Measurements from ENCODE around the gene GPM6B. TPM values are rescaled to one million over a fixed set of nuclear protein-coding genes. Genes with fewer than 3 reads are reported as not detected.
A peak's percentile ranks its signal among the peaks of the same experiment; 100 is the strongest.

The GPM6B gene
- total RNA-seq, 8 experiments from 2014 or later, result 1.3 to 233 (median 65.1) TPM

DNA sequence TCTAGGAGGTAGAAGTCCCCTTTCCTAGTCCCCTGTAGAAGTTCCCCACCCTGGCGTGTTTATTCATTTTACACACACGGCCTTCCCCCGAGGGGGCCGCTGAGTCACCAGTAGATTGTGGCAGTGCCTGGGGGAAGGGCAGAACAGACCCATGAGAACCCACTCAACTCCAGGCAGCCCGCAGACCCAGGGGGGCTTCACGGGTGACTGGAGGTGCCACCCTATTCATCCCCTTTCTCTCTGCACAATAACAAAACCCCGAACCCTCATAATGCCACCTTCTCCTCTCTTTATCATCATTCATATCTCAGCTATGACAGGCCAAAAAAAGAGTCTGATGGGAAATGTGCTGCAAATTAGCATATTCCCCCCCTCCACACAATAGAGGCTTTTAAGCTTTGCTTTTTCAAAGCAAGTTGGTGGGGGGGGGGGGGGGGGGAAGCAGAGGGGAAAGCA is 20.4 kb upstream of the GPM6B start:
- peak in 7 of 8 experiments; percentile 42 to 86 (median 82) for ATAC-seq (replicated peaks in 6 of 8)
- in situ Hi-C loops (cut with MboI; ENCODE audit: low pct_unique_long_range_greater_than_20kb in 2 of 9, low sequenced_read_pairs in 9 of 9, unreplicated experiment in 9 of 9), result no loop called here
- Histone ChIP-seq H3K4me3 (peak overlapping the region in 4 of 5 donors; percentile 9 to 29 (median 22)), H3K4me1 (replicated peaks in 1 of 2) (peaks cover 40 to 51% of the 10 kb centered on the region in 2 donors), H3K27ac (peak overlapping the region; percentile 78 to 79)
- 0 to 11% methylated on average over 1 to 5 of the region's 7 CpGs; no CpG with 5 or more reads in 8 of the 10 experiments for WGBS, 10 experiments

GRCh38 chrX:13836575-13836974 is 19.7 kb upstream of the GPM6B start:
- peak in 6 of 8 experiments; percentile 14 to 55 (median 34) for ATAC-seq (replicated peaks in 6 of 8)
- Histone ChIP-seq H3K27ac (no peak overlapping the region), H3K4me3 (no peak overlapping the region), H3K4me1 (replicated peaks in 1 of 2) (peaks cover 40 to 51% of the 10 kb centered on the region in 2 donors)
- WGBS, 10 experiments, result 22 to 75% (median 32%) methylated on average over 1 to 6 of the region's 6 CpGs; no CpG with 5 or more reads in 4 of the 10 experiments
- in situ Hi-C loops (cut with MboI; ENCODE audit: low pct_unique_long_range_greater_than_20kb in 2 of 9, low sequenced_read_pairs in 9 of 9, unreplicated experiment in 9 of 9), result no loop called here

DNA sequence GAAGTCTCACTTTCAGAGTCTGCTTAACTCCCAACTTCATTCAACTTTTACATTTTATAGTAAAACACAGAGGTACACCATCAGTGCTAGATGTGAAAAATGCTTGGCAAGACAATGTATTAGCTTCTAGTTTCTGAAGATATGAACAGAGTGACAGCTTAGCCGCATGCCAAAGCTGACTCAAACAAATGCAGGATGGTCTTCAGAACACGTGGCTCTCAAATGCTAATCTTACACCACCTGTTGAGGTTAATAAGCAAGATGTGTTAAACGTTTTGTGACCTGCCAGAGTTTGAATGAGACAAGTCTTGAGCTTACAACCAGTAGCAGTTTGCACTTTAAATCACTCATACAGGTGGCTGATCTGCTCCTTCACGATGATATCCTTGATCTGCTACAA is 18.9 kb upstream of the GPM6B start:
- WGBS, 10 experiments, result 9 to 80% (median 51%) methylated on average over 1 to 4 of the region's 4 CpGs; no CpG with 5 or more reads in 4 of the 10 experiments
- in situ Hi-C loops (cut with MboI; ENCODE audit: low pct_unique_long_range_greater_than_20kb in 2 of 9, low sequenced_read_pairs in 9 of 9, unreplicated experiment in 9 of 9), result no loop called here
- Histone ChIP-seq H3K4me3 (no peak overlapping the region), H3K27ac (no peak overlapping the region), H3K4me1 (replicated peaks in 1 of 2) (peaks cover 40 to 51% of the 10 kb centered on the region in 2 donors)
- no peak for ATAC-seq (replicated peaks in 6 of 8)

GRCh38 chrX:13834355-13834754 is 17.5 kb upstream of the GPM6B start:
- WGBS, 10 experiments, result 0 to 71% (median 25%) methylated on average over 1 of the region's 2 CpGs; no CpG with 5 or more reads in 6 of the 10 experiments
- in situ Hi-C loops (cut with MboI; ENCODE audit: low pct_unique_long_range_greater_than_20kb in 2 of 9, low sequenced_read_pairs in 9 of 9, unreplicated experiment in 9 of 9), result no loop called here
- Histone ChIP-seq H3K27ac (no peak overlapping the region), H3K4me1 (replicated peaks in 1 of 2) (peaks cover 35 to 46% of the 10 kb centered on the region in 2 donors), H3K4me3 (no peak overlapping the region)
- peak in 5 of 8 experiments; percentile 5 to 62 (median 53) for ATAC-seq (replicated peaks in 6 of 8)

GRCh38 chrX:13829983-13830382 is 13.1 kb upstream of the GPM6B start:
- 64 to 100% (median 92%) methylated on average over 1 to 5 of the region's 5 CpGs; no CpG with 5 or more reads in 5 of the 10 experiments for WGBS, 10 experiments
- H3K27ac ChIP-seq, result no peak overlapping the region

DNA sequence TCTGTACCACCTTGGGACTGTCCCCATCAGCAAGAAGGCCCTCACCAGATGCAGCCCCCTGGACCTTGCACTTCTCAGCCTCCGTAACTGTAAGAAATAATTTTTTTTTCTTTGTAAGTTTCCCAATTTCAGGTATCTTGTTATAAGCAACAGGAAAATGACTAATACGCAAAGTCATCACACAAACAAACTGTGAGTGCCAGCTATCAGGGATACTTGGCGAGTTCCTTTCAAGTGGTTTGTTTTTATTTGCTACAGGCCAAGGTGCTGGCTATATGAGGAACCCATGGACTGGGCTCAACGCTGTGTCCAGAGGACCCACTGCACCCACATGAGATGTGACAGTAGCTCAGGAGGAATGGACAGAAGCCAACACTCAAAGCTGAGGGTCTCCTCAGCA is 11.5 kb upstream of the GPM6B start:
- no peak overlapping the region for H3K4me3 ChIP-seq
- WGBS, 10 experiments, result 0 to 100% (median 89%) methylated on average over 1 to 4 of the region's 4 CpGs; no CpG with 5 or more reads in 4 of the 10 experiments
- ATAC-seq (replicated peaks in 6 of 8), result no peak
- H3K4me1 ChIP-seq (replicated peaks in 1 of 2), result no peaks in the 10 kb centered on the region
- no peak overlapping the region for H3K27ac ChIP-seq
- in situ Hi-C loops (cut with MboI; ENCODE audit: low pct_unique_long_range_greater_than_20kb in 2 of 9, low sequenced_read_pairs in 9 of 9, unreplicated experiment in 9 of 9), result no loop called here

More at GRCh38 chrX:13829983-13830382, 13.1 kb upstream of the GPM6B start:
- H3K4me1 ChIP-seq (replicated peaks in 1 of 2), result peaks cover 6 to 13% of the 10 kb centered on the region in 2 donors
- in situ Hi-C loops (cut with MboI; ENCODE audit: low pct_unique_long_range_greater_than_20kb in 2 of 9, low sequenced_read_pairs in 9 of 9, unreplicated experiment in 9 of 9), result no loop called here
- H3K4me3 ChIP-seq, result no peak overlapping the region
- no peak for ATAC-seq (replicated peaks in 6 of 8)

DNA sequence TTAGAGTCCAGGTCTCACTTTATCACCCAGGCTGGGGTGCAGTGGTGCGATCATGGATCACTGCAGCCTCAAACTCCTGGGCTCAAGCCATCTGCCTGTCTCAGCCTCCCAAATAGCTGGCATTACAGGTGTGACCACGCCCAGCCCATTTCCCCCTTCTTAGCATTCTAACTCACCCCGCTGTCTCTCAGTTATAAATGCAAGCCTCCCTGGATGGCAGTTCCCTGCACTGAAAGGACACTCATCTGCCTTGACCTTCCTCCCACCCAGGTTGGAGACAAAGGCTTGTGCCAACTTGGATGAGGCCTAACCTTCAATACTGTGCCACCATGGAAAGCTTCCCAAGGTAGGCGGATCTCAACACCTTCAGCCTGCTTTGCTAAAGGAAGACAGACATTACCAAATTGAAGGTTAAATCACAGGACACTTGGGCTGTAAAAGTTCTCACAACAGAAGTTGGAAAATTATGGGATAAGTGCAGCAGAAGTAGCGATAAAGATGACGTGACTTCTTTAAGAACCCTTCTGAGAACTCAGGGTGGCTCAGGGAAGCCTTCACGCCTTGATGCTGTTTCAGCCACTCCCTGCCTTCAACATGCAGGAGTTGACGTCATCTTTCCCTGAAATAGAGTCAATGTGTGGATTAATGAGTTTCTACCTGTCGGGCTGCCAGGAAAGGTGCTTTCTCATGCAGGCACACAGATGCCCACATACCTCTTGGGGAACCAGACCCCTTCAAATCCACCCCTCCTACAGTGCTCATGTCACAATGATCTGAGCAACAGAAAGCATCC is 10.6 kb upstream of the GPM6B start:
- Histone ChIP-seq H3K27ac (no peak overlapping the region), H3K4me3 (no peak overlapping the region), H3K4me1 (replicated peaks in 1 of 2) (no peaks in the 10 kb centered on the region)
- in situ Hi-C loops (cut with MboI; ENCODE audit: low pct_unique_long_range_greater_than_20kb in 2 of 9, low sequenced_read_pairs in 9 of 9, unreplicated experiment in 9 of 9), result no loop called here
- 96 to 100% methylated on average over 1 to 7 of the region's 9 CpGs; no CpG with 5 or more reads in 8 of the 10 experiments for WGBS, 10 experiments
- ATAC-seq (replicated peaks in 6 of 8), result peak in 1 of 8 experiments; percentile 71

DNA sequence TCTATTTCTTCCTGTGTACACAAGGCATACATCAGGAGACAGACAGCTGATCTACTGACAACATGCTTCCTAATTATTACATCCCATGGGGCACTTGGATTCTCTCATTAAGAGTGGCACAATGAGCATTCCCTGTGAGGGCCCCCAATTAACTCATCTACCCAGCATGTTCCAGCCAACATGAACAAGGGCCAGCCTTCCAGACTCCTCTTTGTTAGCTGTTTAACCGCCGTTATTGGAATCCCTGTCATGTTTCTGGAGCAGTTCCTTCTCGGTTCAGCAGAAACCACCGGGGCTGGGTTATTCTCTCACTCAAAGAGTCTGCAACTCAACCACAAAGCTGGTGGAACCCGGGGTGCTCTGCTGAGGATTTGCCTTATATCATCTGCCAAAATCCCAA is 9.9 kb upstream of the GPM6B start:
- ATAC-seq (replicated peaks in 6 of 8), result peak in 1 of 8 experiments; percentile 55
- in situ Hi-C loops (cut with MboI; ENCODE audit: low pct_unique_long_range_greater_than_20kb in 2 of 9, low sequenced_read_pairs in 9 of 9, unreplicated experiment in 9 of 9), result no loop called here
- H3K4me3 ChIP-seq, result no peak overlapping the region
- H3K4me1 ChIP-seq (replicated peaks in 1 of 2), result no peaks in the 10 kb centered on the region
- 20 to 85% methylated on average over 1 to 4 of the region's 5 CpGs; no CpG with 5 or more reads in 8 of the 10 experiments for WGBS, 10 experiments
- H3K27ac ChIP-seq, result no peak overlapping the region

- no peak overlapping the region for H3K27ac ChIP-seq
- 26 to 100% (median 96%) methylated on average over 1 to 4 of the region's 6 CpGs; no CpG with 5 or more reads in 2 of the 10 experiments for WGBS, 10 experiments
- no peaks in the 10 kb centered on the region for H3K4me1 ChIP-seq (replicated peaks in 1 of 2)
- ATAC-seq (replicated peaks in 6 of 8), result no peak
- H3K4me3 ChIP-seq, result no peak overlapping the region
- in situ Hi-C loops (cut with MboI; ENCODE audit: low pct_unique_long_range_greater_than_20kb in 2 of 9, low sequenced_read_pairs in 9 of 9, unreplicated experiment in 9 of 9), result no loop called here
Observed at GRCh38 chrX:13825178-13825762, 8.4 kb upstream of the GPM6B start.

DNA sequence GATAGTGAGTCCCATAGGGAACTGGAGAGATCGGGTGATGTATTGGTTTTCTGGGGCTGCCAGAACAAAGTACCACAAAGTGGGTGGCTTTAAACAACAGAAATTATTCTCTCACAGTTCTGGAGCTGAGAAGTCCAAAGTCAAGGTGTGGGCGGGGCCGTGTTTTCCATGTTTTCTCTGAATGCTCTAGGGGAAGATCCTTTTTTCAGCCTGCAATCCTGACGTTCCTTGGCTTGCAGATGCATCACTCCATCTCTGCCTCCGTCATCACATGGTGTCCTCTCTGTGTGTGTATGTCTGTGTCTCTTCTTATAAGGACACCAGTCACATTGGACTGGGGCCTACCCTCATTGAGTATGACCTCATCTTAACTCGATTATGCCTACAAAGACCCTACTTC is 7.9 kb upstream of the GPM6B start:
- in situ Hi-C loops (cut with MboI; ENCODE audit: low pct_unique_long_range_greater_than_20kb in 2 of 9, low sequenced_read_pairs in 9 of 9, unreplicated experiment in 9 of 9), result no loop called here
- WGBS, 10 experiments, result 0 to 91% (median 72%) methylated on average over 1 to 6 of the region's 6 CpGs; no CpG with 5 or more reads in 6 of the 10 experiments
- H3K27ac ChIP-seq, result no peak overlapping the region
- no peak overlapping the region for H3K4me3 ChIP-seq
- no peak for ATAC-seq (replicated peaks in 6 of 8)
- H3K4me1 ChIP-seq (replicated peaks in 1 of 2), result no peaks in the 10 kb centered on the region

DNA sequence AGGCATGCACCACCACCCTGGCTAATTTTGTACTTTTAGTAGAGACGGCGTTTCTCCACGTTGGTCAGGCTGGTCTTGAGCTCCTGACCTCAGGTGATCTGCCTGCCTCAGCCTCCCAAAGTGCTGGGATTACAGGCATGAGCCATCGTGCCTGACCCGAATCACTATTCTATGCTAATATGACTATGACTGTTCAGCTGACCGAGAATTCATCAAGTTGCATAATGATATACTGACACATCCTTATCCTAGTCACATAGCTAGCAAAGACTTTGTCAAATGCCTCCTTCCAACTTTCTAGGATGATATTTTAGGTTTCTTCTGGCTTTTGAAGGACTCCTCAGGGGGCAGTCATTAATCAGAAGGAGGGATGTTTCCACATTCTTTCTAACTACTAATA is 4.8 kb upstream of the GPM6B start:
- peaks cover 4 to 7% of the 10 kb centered on the region in 2 donors for H3K4me1 ChIP-seq (replicated peaks in 1 of 2)
- H3K4me3 ChIP-seq, result no peak overlapping the region
- 93 to 100% methylated on average over 3 to 4 of the region's 6 CpGs; no CpG with 5 or more reads in 8 of the 10 experiments for WGBS, 10 experiments
- ATAC-seq (replicated peaks in 6 of 8), result peak in 1 of 8 experiments; percentile 56
- in situ Hi-C loops (cut with MboI; ENCODE audit: low pct_unique_long_range_greater_than_20kb in 2 of 9, low sequenced_read_pairs in 9 of 9, unreplicated experiment in 9 of 9), result no loop called here
- H3K27ac ChIP-seq, result no peak overlapping the region

DNA sequence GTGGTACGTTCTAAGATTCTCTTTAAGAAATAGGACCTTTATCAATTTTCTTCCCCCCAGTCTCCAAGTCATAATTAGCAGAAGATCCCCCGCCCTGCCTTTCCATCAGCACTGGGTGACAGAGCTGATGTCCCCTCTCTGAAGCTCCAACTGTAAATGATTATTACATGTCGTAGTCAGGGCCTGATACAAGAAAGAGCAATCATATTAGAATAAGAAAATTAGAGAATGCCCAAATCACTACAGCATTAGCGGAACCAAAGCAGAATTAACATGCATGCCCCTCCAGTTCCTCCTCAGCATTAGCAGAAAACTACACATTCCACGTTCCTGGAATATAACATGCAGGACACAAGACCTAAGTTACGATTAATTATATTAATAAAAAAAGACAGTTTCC is 717 bp downstream of the GPM6B start:
- ATAC-seq (replicated peaks in 6 of 8), result no peak
- peak overlapping the region; percentile 43 to 61 (median 49) for H3K4me3 ChIP-seq
- H3K4me1 ChIP-seq (replicated peaks in 1 of 2), result peaks cover 7 to 20% of the 10 kb centered on the region in 2 donors
- in situ Hi-C loops (cut with MboI; ENCODE audit: low pct_unique_long_range_greater_than_20kb in 2 of 9, low sequenced_read_pairs in 9 of 9, unreplicated experiment in 9 of 9), result no loop called here
- 37 to 100% (median 41%) methylated on average over 1 to 6 of the region's 6 CpGs; no CpG with 5 or more reads in 5 of the 10 experiments for WGBS, 10 experiments
- peak overlapping the region; percentile 85 to 94 for H3K27ac ChIP-seq

DNA sequence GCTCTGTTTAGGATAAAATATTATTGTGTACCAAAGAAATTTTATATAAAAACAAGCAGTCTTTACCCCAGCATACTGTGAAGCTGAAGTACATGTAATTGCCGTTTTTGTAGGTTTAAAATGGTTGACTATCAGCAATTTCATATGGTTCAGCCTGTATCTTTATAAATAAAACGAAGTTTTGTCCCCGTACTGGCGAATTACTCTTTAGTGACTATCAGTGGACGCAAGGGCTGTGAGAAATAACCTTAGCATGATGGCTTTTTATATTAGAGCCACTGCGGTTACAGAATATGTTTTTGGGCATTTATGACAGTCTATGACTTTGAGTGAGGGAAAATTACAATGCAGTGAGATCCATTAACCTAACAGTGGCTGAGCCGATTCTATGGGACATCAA is 1.2 kb downstream of the GPM6B start:
- H3K27ac ChIP-seq, result peak overlapping the region in 1 of 2 donors; percentile 85

More for the DNA sequence above, 1.2 kb downstream of the GPM6B start:
- Histone ChIP-seq H3K4me3 (peak overlapping the region; percentile 43 to 61 (median 49)), H3K4me1 (replicated peaks in 1 of 2) (peaks cover 7 to 20% of the 10 kb centered on the region in 2 donors)
- no peak for ATAC-seq (replicated peaks in 6 of 8)
- in situ Hi-C loops (cut with MboI; ENCODE audit: low pct_unique_long_range_greater_than_20kb in 2 of 9, low sequenced_read_pairs in 9 of 9, unreplicated experiment in 9 of 9), result no loop called here
- WGBS, 10 experiments, result 0 to 100% (median 71%) methylated on average over 1 to 7 of the region's 7 CpGs; no CpG with 5 or more reads in 2 of the 10 experiments
